ENCODE measurements around the gene ATP5PD.

DNA sequence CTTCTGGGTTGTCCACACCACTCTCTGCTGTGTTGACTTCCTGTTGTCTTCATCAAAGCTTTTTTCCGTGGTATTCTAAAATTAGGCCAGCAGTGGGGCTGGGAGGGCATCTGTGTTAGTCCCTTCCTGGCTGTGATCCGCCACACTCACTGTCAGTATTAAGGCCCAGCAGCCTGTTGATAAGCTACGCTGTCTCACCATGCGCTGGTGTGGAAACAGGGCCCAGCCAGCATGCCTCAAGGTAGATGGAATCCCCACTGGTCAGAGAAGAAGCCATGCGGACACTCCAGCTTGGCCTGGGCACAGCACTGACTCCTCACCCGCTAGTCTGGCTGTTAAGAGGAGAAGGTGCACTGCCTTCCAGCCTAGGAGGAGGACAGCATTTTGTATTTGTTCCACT is 48.0 kb downstream of the ATP5PD start:
- TF ChIP-seq, protein P1, sequence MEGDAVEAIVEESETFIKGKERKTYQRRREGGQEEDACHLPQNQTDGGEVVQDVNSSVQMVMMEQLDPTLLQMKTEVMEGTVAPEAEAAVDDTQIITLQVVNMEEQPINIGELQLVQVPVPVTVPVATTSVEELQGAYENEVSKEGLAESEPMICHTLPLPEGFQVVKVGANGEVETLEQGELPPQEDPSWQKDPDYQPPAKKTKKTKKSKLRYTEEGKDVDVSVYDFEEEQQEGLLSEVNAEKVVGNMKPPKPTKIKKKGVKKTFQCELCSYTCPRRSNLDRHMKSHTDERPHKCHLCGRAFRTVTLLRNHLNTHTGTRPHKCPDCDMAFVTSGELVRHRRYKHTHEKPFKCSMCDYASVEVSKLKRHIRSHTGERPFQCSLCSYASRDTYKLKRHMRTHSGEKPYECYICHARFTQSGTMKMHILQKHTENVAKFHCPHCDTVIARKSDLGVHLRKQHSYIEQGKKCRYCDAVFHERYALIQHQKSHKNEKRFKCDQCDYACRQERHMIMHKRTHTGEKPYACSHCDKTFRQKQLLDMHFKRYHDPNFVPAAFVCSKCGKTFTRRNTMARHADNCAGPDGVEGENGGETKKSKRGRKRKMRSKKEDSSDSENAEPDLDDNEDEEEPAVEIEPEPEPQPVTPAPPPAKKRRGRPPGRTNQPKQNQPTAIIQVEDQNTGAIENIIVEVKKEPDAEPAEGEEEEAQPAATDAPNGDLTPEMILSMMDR (tag by site-specific recombination; IDR thresholded peaks at IDR 0.05): no peak
- no peak for TF ChIP-seq ZNF544 (tag by site-specific recombination; IDR thresholded peaks at IDR 0.05)
- TF ChIP-seq ZNF830 (tag by site-specific recombination; IDR thresholded peaks at IDR 0.05; ENCODE audit: low read depth): no peak
- no peak for TF ChIP-seq OVOL3 (tag by site-specific recombination; IDR thresholded peaks at IDR 0.05)
- TF ChIP-seq ZBTB49 (tag by site-specific recombination; IDR thresholded peaks at IDR 0.05; ENCODE audit: low read depth): no peak
- TF ChIP-seq ZNF785 (tag by site-specific recombination; IDR thresholded peaks at IDR 0.05): no peak
- TF ChIP-seq ZNF223 (tag by site-specific recombination; IDR thresholded peaks at IDR 0.05): no peak
